RWPE1 (cell line): Measurements from ENCODE around the gene DHRS2.

Source experiments
- CTCF ChIA-PET: fragments of 350-600 bp; sonication (Branson Sonifier 250); formaldehyde crosslinking; extraction: SDS; loops from one replicate; lab custom pipeline; 2021; lab: Yijun Ruan, JAX
- POLR2A ChIA-PET: fragments of 400-600 bp; formaldehyde crosslinking; extraction: SDS; loops from one replicate; lab custom pipeline; 2020; ENCODE audit warnings: antibody characterized with exemption; ENCODE audit not compliant: low non-redundant PET; lab: Yijun Ruan, JAX
- DNase-seq: peaks from one replicate; pipeline ENCODE4 v3.0.0; 2012; ENCODE audit warnings: low spot score
- H3K27ac ChIP-seq: fragments of 450-650 bp; 2 replicates; pipeline ENCODE4 v1.5.1; 2017
- CTCF ChIP-seq: fragments of 450-650 bp; conservative IDR thresholded peaks from 2 replicates; pipeline ENCODE4 v1.5.1; 2017; ENCODE audit warnings: low read depth, mild to moderate bottlenecking

DHRS2 gene

GRCh38 chr14:23638414-23639047 is 2.4 kb downstream of the DHRS2 start:
- no peak overlapping the region for H3K27ac ChIP-seq
- POLR2A ChIA-PET: no interaction called here
- CTCF ChIA-PET: no interaction called here
- no peak for TF ChIP-seq CTCF
- DNase-seq: no peak

- TF ChIP-seq CTCF: no peak
- POLR2A ChIA-PET: no interaction called here
- no peak for DNase-seq
- H3K27ac ChIP-seq: no peak overlapping the region
- CTCF ChIA-PET: no interaction called here
These were observed 3.1 kb downstream of the DHRS2 start for GRCh38 chr14:23639048-23639890.

- ChIA-PET POLR2A (no interaction called here), CTCF (interaction anchor here (2.8 kb wide), 1 partner anchor 8 kb away, joined by 22 read pairs; no protein-coding TSS in a partner anchor)
- H3K27ac ChIP-seq: no peak overlapping the region
- no peak for TF ChIP-seq CTCF
- DNase-seq: no peak
These were observed 3.8 kb downstream of the DHRS2 start for GRCh38 chr14:23639891-23640523.

GRCh38 chr14:23640524-23641141 is 4.5 kb downstream of the DHRS2 start:
- TF ChIP-seq CTCF: no peak
- ChIA-PET CTCF (interaction anchor here (2.8 kb wide), 1 partner anchor 9 kb away, joined by 22 read pairs; no protein-coding TSS in a partner anchor), POLR2A (no interaction called here)
- no peak overlapping the region for H3K27ac ChIP-seq
- DNase-seq: no peak

GRCh38 chr14:23641180-23641914 is 5.2 kb downstream of the DHRS2 start:
- DNase-seq: no peak
- POLR2A ChIA-PET: no interaction called here
- TF ChIP-seq CTCF: no peak
- H3K27ac ChIP-seq: no peak overlapping the region
- CTCF ChIA-PET: interaction anchor here (2.8 kb wide), 1 partner anchor 9 kb away, joined by 22 read pairs; no protein-coding TSS in a partner anchor
